ENCODE measurements around the gene HRAS.

The HRAS gene

GRCh38 chr11:535519-536454, at the start of gene HRAS:
TSS of gene HRAS (minus strand) at chr11:535576.
- peak; percentile 83 for DNase-seq (ENCODE audit: low read depth)
- peak within 1 kb of the TSS; percentile 79 for H3K4me3 ChIP-seq (ENCODE audit: low read depth, low read length)
- no peak for TF ChIP-seq CTCF (IDR thresholded peaks at IDR 0.05; ENCODE audit: low read depth, low read length, missing control alignments)
- in situ Hi-C loops (cut with HindIII; ENCODE audit: low sequenced_read_pairs) = no loop called here

GRCh38 chr11:584287-584686, 48.9 kb upstream of the HRAS start:
- H3K4me3 ChIP-seq (ENCODE audit: low read depth, low read length) = no peak overlapping the region
- in situ Hi-C loops (cut with HindIII; ENCODE audit: low sequenced_read_pairs) = no loop called here
- no peak for TF ChIP-seq CTCF (IDR thresholded peaks at IDR 0.05; ENCODE audit: low read depth, low read length, missing control alignments)
- DNase-seq (ENCODE audit: low read depth) = no peak

GRCh38 chr11:581752-582151, 46.4 kb upstream of the HRAS start:
- TF ChIP-seq CTCF (IDR thresholded peaks at IDR 0.05; ENCODE audit: low read depth, low read length, missing control alignments) = no peak
- in situ Hi-C loops (cut with HindIII; ENCODE audit: low sequenced_read_pairs) = no loop called here
- no peak overlapping the region for H3K4me3 ChIP-seq (ENCODE audit: low read depth, low read length)

GRCh38 chr11:581342-581741, 46.0 kb upstream of the HRAS start:
- in situ Hi-C loops (cut with HindIII; ENCODE audit: low sequenced_read_pairs) = no loop called here
- no peak for DNase-seq (ENCODE audit: low read depth)
- TF ChIP-seq CTCF (IDR thresholded peaks at IDR 0.05; ENCODE audit: low read depth, low read length, missing control alignments) = no peak

More at GRCh38 chr11:581752-582151, 46.4 kb upstream of the HRAS start:
- DNase-seq (ENCODE audit: low read depth) = no peak

GRCh38 chr11:579830-580601, 44.6 kb upstream of the HRAS start:
- DNase-seq (ENCODE audit: low read depth) = no peak
- TF ChIP-seq CTCF (IDR thresholded peaks at IDR 0.05; ENCODE audit: low read depth, low read length, missing control alignments) = no peak
- in situ Hi-C loops (cut with HindIII; ENCODE audit: low sequenced_read_pairs) = no loop called here
- H3K4me3 ChIP-seq (ENCODE audit: low read depth, low read length) = no peak overlapping the region

More at GRCh38 chr11:581342-581741, 46.0 kb upstream of the HRAS start:
- H3K4me3 ChIP-seq (ENCODE audit: low read depth, low read length) = no peak overlapping the region

- TF ChIP-seq CTCF (IDR thresholded peaks at IDR 0.05; ENCODE audit: low read depth, low read length, missing control alignments) = no peak
- no peak for DNase-seq (ENCODE audit: low read depth)
- peak overlapping the region; percentile 72 for H3K4me3 ChIP-seq (ENCODE audit: low read depth, low read length)
- in situ Hi-C loops (cut with HindIII; ENCODE audit: low sequenced_read_pairs) = no loop called here
Measured at GRCh38 chr11:578276-579035, 43.1 kb upstream of the HRAS start.

Data from astrocyte of the cerebellum (primary cell).